ENCODE results near the gene SLC10A4. TPM values are rescaled to one million over a fixed set of nuclear protein-coding genes. Genes with fewer than 3 reads are reported as not detected.
"Not testable (repeated sequence)": the region's sequence is repeated elsewhere in the genome, so short reads cannot be mapped to it uniquely, and the experiment has no call there.

Gene SLC10A4
- total RNA-seq = not detected

- peak; percentile 63 to 67 for ATAC-seq
- peaks cover 18% of the 10 kb centered on the region for H3K4me1 Mint-ChIP-seq (ENCODE audit: low read depth)
- no peak for DNase-seq
- H3K27me3 Mint-ChIP-seq (ENCODE audit: low read depth) = peaks cover 59% of the 10 kb centered on the region
- no peaks in the 10 kb centered on the region for H3K9me3 Mint-ChIP-seq
- H3K4me3 Mint-ChIP-seq = peak within 1 kb of the TSS; percentile 65
- H3K36me3 Mint-ChIP-seq (ENCODE audit: insufficient read depth) = no peaks in the 10 kb centered on the region
Observed at GRCh38 chr4:48483006-48483776, at the start of gene SLC10A4. Gene SLC10A4, plus strand, starts transcription at chr4:48483343. Its CDS starts 219 bp downstream, at chr4:48483562.

GRCh38 chr4:48436318-48436717 is 46.8 kb upstream of the SLC10A4 start:
- H3K4me3 Mint-ChIP-seq = no peak overlapping the region
- no peak for ATAC-seq
- H3K4me1 Mint-ChIP-seq (ENCODE audit: low read depth) = peaks cover 8% of the 10 kb centered on the region
- no peaks in the 10 kb centered on the region for H3K9me3 Mint-ChIP-seq
- H3K27me3 Mint-ChIP-seq (ENCODE audit: low read depth) = no peaks in the 10 kb centered on the region
- DNase-seq = no peak
- H3K36me3 Mint-ChIP-seq (ENCODE audit: insufficient read depth) = no peaks in the 10 kb centered on the region

- DNase-seq = no peak
- Mint-ChIP-seq H3K4me1 (ENCODE audit: low read depth) (no peaks in the 10 kb centered on the region), H3K4me3 (no peak overlapping the region), H3K27me3 (ENCODE audit: low read depth) (peaks cover 2% of the 10 kb centered on the region), H3K36me3 (ENCODE audit: insufficient read depth) (no peaks in the 10 kb centered on the region), H3K9me3 (no peaks in the 10 kb centered on the region)
- no peak for ATAC-seq
Observed at GRCh38 chr4:48439988-48440387, 43.2 kb upstream of the SLC10A4 start.

- DNase-seq; H3K27me3 Mint-ChIP-seq (ENCODE audit: low read depth); ATAC-seq; H3K4me3 Mint-ChIP-seq; H3K4me1 Mint-ChIP-seq (ENCODE audit: low read depth); H3K9me3 Mint-ChIP-seq; H3K36me3 Mint-ChIP-seq (ENCODE audit: insufficient read depth): not testable (repeated sequence)
Observed at GRCh38 chr4:48440914-48441313, 42.2 kb upstream of the SLC10A4 start.

GRCh38 chr4:48445704-48446103 is 37.4 kb upstream of the SLC10A4 start:
- Mint-ChIP-seq H3K9me3 (no peaks in the 10 kb centered on the region), H3K27me3 (ENCODE audit: low read depth) (peaks cover 5% of the 10 kb centered on the region), H3K4me3 (no peak overlapping the region), H3K36me3 (ENCODE audit: insufficient read depth) (no peaks in the 10 kb centered on the region), H3K4me1 (ENCODE audit: low read depth) (no peaks in the 10 kb centered on the region)
- no peak for DNase-seq
- ATAC-seq = no peak

- Mint-ChIP-seq H3K9me3 (no peaks in the 10 kb centered on the region), H3K27me3 (ENCODE audit: low read depth) (peaks cover 5% of the 10 kb centered on the region), H3K4me1 (ENCODE audit: low read depth) (no peaks in the 10 kb centered on the region), H3K36me3 (ENCODE audit: insufficient read depth) (no peaks in the 10 kb centered on the region), H3K4me3 (no peak overlapping the region)
- no peak for DNase-seq
- ATAC-seq = no peak
Observed at GRCh38 chr4:48446642-48447041, 36.5 kb upstream of the SLC10A4 start.

GRCh38 chr4:48449151-48449550 is 34.0 kb upstream of the SLC10A4 start:
- peaks cover 9% of the 10 kb centered on the region for H3K27me3 Mint-ChIP-seq (ENCODE audit: low read depth)
- no peaks in the 10 kb centered on the region for H3K36me3 Mint-ChIP-seq (ENCODE audit: insufficient read depth)
- no peaks in the 10 kb centered on the region for H3K9me3 Mint-ChIP-seq
- ATAC-seq (no peak), DNase-seq (no peak)
- no peaks in the 10 kb centered on the region for H3K4me1 Mint-ChIP-seq (ENCODE audit: low read depth)
- no peak overlapping the region for H3K4me3 Mint-ChIP-seq

- Mint-ChIP-seq H3K36me3 (ENCODE audit: insufficient read depth) (no peaks in the 10 kb centered on the region), H3K27me3 (ENCODE audit: low read depth) (peaks cover 6% of the 10 kb centered on the region), H3K4me1 (ENCODE audit: low read depth) (no peaks in the 10 kb centered on the region), H3K9me3 (peaks cover under 1% of the 10 kb centered on the region), H3K4me3 (no peak overlapping the region)
- ATAC-seq (no peak), DNase-seq (no peak)
Observed at GRCh38 chr4:48450740-48451139, 32.4 kb upstream of the SLC10A4 start.

- not testable (repeated sequence) for H3K4me1 Mint-ChIP-seq (ENCODE audit: low read depth); H3K27me3 Mint-ChIP-seq (ENCODE audit: low read depth); H3K4me3 Mint-ChIP-seq; H3K36me3 Mint-ChIP-seq (ENCODE audit: insufficient read depth); H3K9me3 Mint-ChIP-seq; DNase-seq; ATAC-seq
Observed at GRCh38 chr4:48451656-48452055, 31.5 kb upstream of the SLC10A4 start.

- ATAC-seq (no peak), DNase-seq (no peak)
- Mint-ChIP-seq H3K4me3 (no peak overlapping the region), H3K4me1 (ENCODE audit: low read depth) (no peaks in the 10 kb centered on the region), H3K9me3 (peaks cover 5% of the 10 kb centered on the region), H3K36me3 (ENCODE audit: insufficient read depth) (no peaks in the 10 kb centered on the region), H3K27me3 (ENCODE audit: low read depth) (peaks cover 4% of the 10 kb centered on the region)
Observed at GRCh38 chr4:48454591-48454990, 28.6 kb upstream of the SLC10A4 start.

- DNase-seq (no peak), ATAC-seq (no peak)
- Mint-ChIP-seq H3K4me1 (ENCODE audit: low read depth) (no peaks in the 10 kb centered on the region), H3K27me3 (ENCODE audit: low read depth) (no peaks in the 10 kb centered on the region), H3K4me3 (no peak overlapping the region), H3K36me3 (ENCODE audit: insufficient read depth) (no peaks in the 10 kb centered on the region), H3K9me3 (peaks cover 2% of the 10 kb centered on the region)
Observed at GRCh38 chr4:48461000-48461399, 22.1 kb upstream of the SLC10A4 start.

GRCh38 chr4:48462363-48462762 is 20.8 kb upstream of the SLC10A4 start:
- Mint-ChIP-seq H3K27me3 (ENCODE audit: low read depth) (no peaks in the 10 kb centered on the region), H3K4me3 (no peak overlapping the region), H3K36me3 (ENCODE audit: insufficient read depth) (no peaks in the 10 kb centered on the region), H3K9me3 (no peaks in the 10 kb centered on the region), H3K4me1 (ENCODE audit: low read depth) (no peaks in the 10 kb centered on the region)
- ATAC-seq = no peak
- DNase-seq = no peak

GRCh38 chr4:48467442-48467841 is 15.7 kb upstream of the SLC10A4 start:
- H3K4me3 Mint-ChIP-seq = no peak overlapping the region
- H3K4me1 Mint-ChIP-seq (ENCODE audit: low read depth) = no peaks in the 10 kb centered on the region
- ATAC-seq (no peak), DNase-seq (no peak)
- peaks cover 10% of the 10 kb centered on the region for H3K27me3 Mint-ChIP-seq (ENCODE audit: low read depth)
- no peaks in the 10 kb centered on the region for H3K9me3 Mint-ChIP-seq
- H3K36me3 Mint-ChIP-seq (ENCODE audit: insufficient read depth) = no peaks in the 10 kb centered on the region

GRCh38 chr4:48467891-48468290 is 15.3 kb upstream of the SLC10A4 start:
- no peaks in the 10 kb centered on the region for H3K4me1 Mint-ChIP-seq (ENCODE audit: low read depth)
- no peak for ATAC-seq
- H3K27me3 Mint-ChIP-seq (ENCODE audit: low read depth) = peaks cover 10% of the 10 kb centered on the region
- H3K9me3 Mint-ChIP-seq = no peaks in the 10 kb centered on the region
- no peak for DNase-seq
- H3K36me3 Mint-ChIP-seq (ENCODE audit: insufficient read depth) = no peaks in the 10 kb centered on the region
- no peak overlapping the region for H3K4me3 Mint-ChIP-seq

- Mint-ChIP-seq H3K9me3 (no peaks in the 10 kb centered on the region), H3K4me1 (ENCODE audit: low read depth) (no peaks in the 10 kb centered on the region), H3K27me3 (ENCODE audit: low read depth) (peaks cover 13% of the 10 kb centered on the region), H3K36me3 (ENCODE audit: insufficient read depth) (no peaks in the 10 kb centered on the region), H3K4me3 (no peak overlapping the region)
- DNase-seq (no peak), ATAC-seq (no peak)
Observed at GRCh38 chr4:48470137-48470536, 13.0 kb upstream of the SLC10A4 start.
